ENCODE measurements around the gene NQO1.

NQO1 gene

GRCh38 chr16:69698404-69698803 lies 28.0 kb downstream of the NQO1 start:
- no peak for FAIRE-seq
- no peak for DNase-seq (ENCODE audit: insufficient read length, low spot score)
- TF ChIP-seq POU2F2 (IDR thresholded peaks at IDR 0.05; ENCODE audit: low read depth, low read length) (no peak), TAF1 (IDR thresholded peaks at IDR 0.05; ENCODE audit: low read depth, low read length) (no peak), POLR2A (IDR thresholded peaks at IDR 0.05; ENCODE audit: low read depth, low read length) (no peak), POLR2AphosphoS5 (IDR thresholded peaks at IDR 0.05; ENCODE audit: low read depth, low read length) (no peak), PAX5 (IDR thresholded peaks at IDR 0.05; ENCODE audit: insufficient read depth, low read length, severe bottlenecking) (no peak), SPI1 (IDR thresholded peaks at IDR 0.05; ENCODE audit: low read depth, low read length) (no peak)

GRCh38 chr16:69693916-69694315 lies 32.4 kb downstream of the NQO1 start:
- TF ChIP-seq POU2F2 (IDR thresholded peaks at IDR 0.05; ENCODE audit: low read depth, low read length) = no peak
- no peak for TF ChIP-seq TAF1 (IDR thresholded peaks at IDR 0.05; ENCODE audit: low read depth, low read length)
- no peak for TF ChIP-seq SPI1 (IDR thresholded peaks at IDR 0.05; ENCODE audit: low read depth, low read length)
- no peak for TF ChIP-seq PAX5 (IDR thresholded peaks at IDR 0.05; ENCODE audit: insufficient read depth, low read length, severe bottlenecking)
- TF ChIP-seq POLR2A (IDR thresholded peaks at IDR 0.05; ENCODE audit: low read depth, low read length) = no peak
- no peak for TF ChIP-seq POLR2AphosphoS5 (IDR thresholded peaks at IDR 0.05; ENCODE audit: low read depth, low read length)
- DNase-seq (ENCODE audit: insufficient read length, low spot score) = no peak
- no peak for FAIRE-seq

- TF ChIP-seq POU2F2 (IDR thresholded peaks at IDR 0.05; ENCODE audit: low read depth, low read length) (no peak), SPI1 (IDR thresholded peaks at IDR 0.05; ENCODE audit: low read depth, low read length) (no peak), PAX5 (IDR thresholded peaks at IDR 0.05; ENCODE audit: insufficient read depth, low read length, severe bottlenecking) (no peak), TAF1 (IDR thresholded peaks at IDR 0.05; ENCODE audit: low read depth, low read length) (no peak), POLR2A (IDR thresholded peaks at IDR 0.05; ENCODE audit: low read depth, low read length) (no peak), POLR2AphosphoS5 (IDR thresholded peaks at IDR 0.05; ENCODE audit: low read depth, low read length) (no peak)
- no peak for DNase-seq (ENCODE audit: insufficient read length, low spot score)
- FAIRE-seq = peak; percentile 81
Observed at GRCh38 chr16:69691980-69692911, 34.1 kb downstream of the NQO1 start.

- no peak for TF ChIP-seq TAF1 (IDR thresholded peaks at IDR 0.05; ENCODE audit: low read depth, low read length)
- no peak for TF ChIP-seq POU2F2 (IDR thresholded peaks at IDR 0.05; ENCODE audit: low read depth, low read length)
- TF ChIP-seq PAX5 (IDR thresholded peaks at IDR 0.05; ENCODE audit: insufficient read depth, low read length, severe bottlenecking) = no peak
- TF ChIP-seq SPI1 (IDR thresholded peaks at IDR 0.05; ENCODE audit: low read depth, low read length) = no peak
- no peak for TF ChIP-seq POLR2A (IDR thresholded peaks at IDR 0.05; ENCODE audit: low read depth, low read length)
- TF ChIP-seq POLR2AphosphoS5 (IDR thresholded peaks at IDR 0.05; ENCODE audit: low read depth, low read length) = no peak
- FAIRE-seq = no peak
Observed at GRCh38 chr16:69688589-69688988, 37.8 kb downstream of the NQO1 start.

GRCh38 chr16:69680358-69680757 lies 46.0 kb downstream of the NQO1 start:
- no peak for FAIRE-seq
- DNase-seq (ENCODE audit: insufficient read length, low spot score) = no peak
- no peak for TF ChIP-seq SPI1 (IDR thresholded peaks at IDR 0.05; ENCODE audit: low read depth, low read length)
- no peak for TF ChIP-seq TAF1 (IDR thresholded peaks at IDR 0.05; ENCODE audit: low read depth, low read length)
- no peak for TF ChIP-seq POLR2AphosphoS5 (IDR thresholded peaks at IDR 0.05; ENCODE audit: low read depth, low read length)
- TF ChIP-seq POU2F2 (IDR thresholded peaks at IDR 0.05; ENCODE audit: low read depth, low read length) = no peak
- no peak for TF ChIP-seq PAX5 (IDR thresholded peaks at IDR 0.05; ENCODE audit: insufficient read depth, low read length, severe bottlenecking)

More at GRCh38 chr16:69688589-69688988, 37.8 kb downstream of the NQO1 start:
- no peak for DNase-seq (ENCODE audit: insufficient read length, low spot score)

GRCh38 chr16:69672998-69673713 lies 53.2 kb downstream of the NQO1 start:
- FAIRE-seq (no peak), DNase-seq (ENCODE audit: insufficient read length, low spot score) (no peak)

GRCh38 chr16:69672315-69672997 lies 53.9 kb downstream of the NQO1 start:
- no peak for TF ChIP-seq SPI1 (IDR thresholded peaks at IDR 0.05; ENCODE audit: low read depth, low read length)
- TF ChIP-seq TAF1 (IDR thresholded peaks at IDR 0.05; ENCODE audit: low read depth, low read length) = no peak
- TF ChIP-seq POU2F2 (IDR thresholded peaks at IDR 0.05; ENCODE audit: low read depth, low read length) = no peak
- TF ChIP-seq POLR2A (IDR thresholded peaks at IDR 0.05; ENCODE audit: low read depth, low read length) = no peak
- TF ChIP-seq PAX5 (IDR thresholded peaks at IDR 0.05; ENCODE audit: insufficient read depth, low read length, severe bottlenecking) = no peak
- no peak for TF ChIP-seq POLR2AphosphoS5 (IDR thresholded peaks at IDR 0.05; ENCODE audit: low read depth, low read length)
- no peak for FAIRE-seq

More at GRCh38 chr16:69672998-69673713, 53.2 kb downstream of the NQO1 start:
- TF ChIP-seq POU2F2 (IDR thresholded peaks at IDR 0.05; ENCODE audit: low read depth, low read length) (no peak), PAX5 (IDR thresholded peaks at IDR 0.05; ENCODE audit: insufficient read depth, low read length, severe bottlenecking) (no peak), POLR2AphosphoS5 (IDR thresholded peaks at IDR 0.05; ENCODE audit: low read depth, low read length) (no peak), TAF1 (IDR thresholded peaks at IDR 0.05; ENCODE audit: low read depth, low read length) (no peak), POLR2A (IDR thresholded peaks at IDR 0.05; ENCODE audit: low read depth, low read length) (no peak)

GRCh38 chr16:69669577-69669976 lies 56.8 kb downstream of the NQO1 start:
- DNase-seq (ENCODE audit: insufficient read length, low spot score) = no peak
- no peak for FAIRE-seq
- no peak for TF ChIP-seq SPI1 (IDR thresholded peaks at IDR 0.05; ENCODE audit: low read depth, low read length)
- no peak for TF ChIP-seq TAF1 (IDR thresholded peaks at IDR 0.05; ENCODE audit: low read depth, low read length)
- no peak for TF ChIP-seq POU2F2 (IDR thresholded peaks at IDR 0.05; ENCODE audit: low read depth, low read length)
- TF ChIP-seq PAX5 (IDR thresholded peaks at IDR 0.05; ENCODE audit: insufficient read depth, low read length, severe bottlenecking) = no peak
- TF ChIP-seq POLR2A (IDR thresholded peaks at IDR 0.05; ENCODE audit: low read depth, low read length) = no peak
- no peak for TF ChIP-seq POLR2AphosphoS5 (IDR thresholded peaks at IDR 0.05; ENCODE audit: low read depth, low read length)

More at GRCh38 chr16:69672315-69672997, 53.9 kb downstream of the NQO1 start:
- DNase-seq (ENCODE audit: insufficient read length, low spot score) = no peak

Measured in GM12891 (cell line).